ENCODE results near the gene HELZ2.

HELZ2 gene

GRCh38 chr20:63574156-63574828, at the start of gene HELZ2:
Gene HELZ2 (minus strand): TSS chr20:63574239. CDS start chr20:63572385, 1,854 bp downstream.
- TF ChIP-seq CTCF (IDR thresholded peaks at IDR 0.05), result no peak

- no peak for TF ChIP-seq CTCF (IDR thresholded peaks at IDR 0.05)
Observed at GRCh38 chr20:63622732-63623131, 48.7 kb upstream of the HELZ2 start.

GRCh38 chr20:63622096-63622495, 48.1 kb upstream of the HELZ2 start:
- no peak for TF ChIP-seq CTCF (IDR thresholded peaks at IDR 0.05)

- no peak for TF ChIP-seq CTCF (IDR thresholded peaks at IDR 0.05)
Observed at GRCh38 chr20:63620991-63621390, 47.0 kb upstream of the HELZ2 start.

- no peak for TF ChIP-seq CTCF (IDR thresholded peaks at IDR 0.05)
Observed at GRCh38 chr20:63619505-63619904, 45.5 kb upstream of the HELZ2 start.

- TF ChIP-seq CTCF (IDR thresholded peaks at IDR 0.05), result no peak
Observed at GRCh38 chr20:63619086-63619485, 45.0 kb upstream of the HELZ2 start.

- TF ChIP-seq CTCF (IDR thresholded peaks at IDR 0.05), result no peak
Observed at GRCh38 chr20:63618291-63618980, 44.4 kb upstream of the HELZ2 start.

Data from LNCAP (cell line).